GM12878 (cell line): ENCODE data around the gene USP35. TPM values are rescaled to one million over a fixed set of nuclear protein-coding genes. Genes with fewer than 3 reads are reported as not detected.
A peak's percentile ranks its signal among the peaks of the same experiment; 100 is the strongest.

ENCODE experiments used
- BHLHE40 ChIP-seq, 2 experiments: fragments of 450-650 bp in 1 of 2; IDR thresholded peaks; 2 replicates each; pipeline ENCODE4 v1.6.1; 2011 to 2017; ENCODE audit warnings: low read depth in 2 of 2, borderline replicate concordance in 1 of 2, improper control_type of control experiment in 1 of 2, low read length in 1 of 2, mild to moderate bottlenecking in 1 of 2
- ETV6 ChIP-seq, 2 experiments: fragments of 450-650 bp in 1 of 2; IDR thresholded peaks in 1 of 2; conservative IDR thresholded peaks in 1 of 2; 2 replicates each; pipeline ENCODE4 v1.6.1; 2014; ENCODE audit warnings: antibody characterized with exemption in 1 of 2, borderline replicate concordance in 1 of 2, low read depth in 1 of 2, mild to moderate bottlenecking in 1 of 2, moderate library complexity in 1 of 2
- GABPA ChIP-seq: IDR thresholded peaks from 2 replicates; pipeline ENCODE4 v1.6.1; 2014; ENCODE audit warnings: antibody characterized with exemption, low read depth, mild to moderate bottlenecking, inconsistent platforms
- GATAD2B ChIP-seq: fragments of 450-650 bp; conservative IDR thresholded peaks from 2 replicates; pipeline ENCODE4 v1.6.1; 2017; ENCODE audit warnings: low read depth, mild to moderate bottlenecking, moderate library complexity
- HDAC6 ChIP-seq: fragments of 200-600 bp; sonication (generic); IDR thresholded peaks from one replicate; pipeline ENCODE4 v1.8.0; 2017; ENCODE audit warnings: antibody characterized with exemption; ENCODE audit not compliant: unreplicated experiment
- IKZF2 ChIP-seq, 2 experiments: fragments of 450-650 bp; IDR thresholded peaks; 2 replicates each; pipeline ENCODE4 v1.6.1; 2017; ENCODE audit warnings: mild to moderate bottlenecking in 2 of 2, moderate library complexity in 2 of 2
- LARP7 ChIP-seq: fragments of 450-650 bp; IDR thresholded peaks from 2 replicates; pipeline ENCODE4 v1.6.1; 2017; ENCODE audit warnings: mild to moderate bottlenecking
- MTA2 ChIP-seq: fragments of 450-650 bp; IDR thresholded peaks from 2 replicates; pipeline ENCODE4 v1.6.1; 2016; ENCODE audit warnings: low read depth, mild to moderate bottlenecking, moderate library complexity
- NRF1 ChIP-seq: conservative IDR thresholded peaks from 2 replicates; pipeline ENCODE4 v1.6.1; 2011; ENCODE audit warnings: mild to moderate bottlenecking, low read depth, low read length, improper control_type of control experiment
- RBBP5 ChIP-seq: fragments of 200-600 bp; sonication (generic); conservative IDR thresholded peaks from 2 replicates; pipeline ENCODE4 v1.6.1; 2016
- SMAD5 ChIP-seq: IDR thresholded peaks from 2 replicates; pipeline ENCODE4 v1.6.1; 2016; ENCODE audit warnings: antibody characterized with exemption, low read depth
- SMC3 ChIP-seq: IDR thresholded peaks from 2 replicates; pipeline ENCODE4 v1.6.1; 2011; ENCODE audit warnings: low read length, improper control_type of control experiment, borderline replicate concordance
- TBL1XR1 ChIP-seq: IDR thresholded peaks from 2 replicates; pipeline ENCODE4 v1.6.1; 2012; ENCODE audit warnings: low read depth, low read length, improper control_type of control experiment
- ZNF24 ChIP-seq: fragments of 450-650 bp; IDR thresholded peaks from 2 replicates; pipeline ENCODE4 v1.6.1; 2017; ENCODE audit warnings: antibody characterized with exemption, mild to moderate bottlenecking
- polyA plus RNA-seq, 11 experiments: library from polyadenylated mRNA; depleted of rRNA in 4 of 11; unstranded in 6 of 11; stranded (reverse) in 5 of 11; fragments of >200 nt; fragmentation: Nextera tagmentation in 4 of 11; fragmentation: Illumina TruSeq in 1 of 11; extraction: Ambion mirVana in 4 of 11; extraction: Trizol in 1 of 11; gene quantifications; 1 replicate in 1 of 11; 2 replicates in 10 of 11; pipeline versions ENCODE4 v1.2.1 to v1.2.3, GENCODE V29; 2011 to 2016; ENCODE audit warnings: inconsistent platforms in 2 of 11, missing spikeins in 2 of 11, low read depth in 1 of 11
- total RNA-seq, 4 experiments: library from RNA; depleted of rRNA in 3 of 4; stranded (reverse); fragments of >200 nt in 3 of 4; fragmentation: Illumina TruSeq in 1 of 4; extraction: Trizol in 1 of 4; gene quantifications; 2 replicates each; pipeline versions ENCODE4 v1.2.1 to v1.2.3, GENCODE V29; 2013 to 2021
- TF ChIP-seq, protein P1 (sequence below): fragments of 450-650 bp; conservative IDR thresholded peaks from 2 replicates; pipeline ENCODE4 v1.6.1; 2017; ENCODE audit warnings: mild to moderate bottlenecking, moderate library complexity
- TF ChIP-seq, protein P2 (sequence below), 3 experiments: IDR thresholded peaks in 2 of 3; conservative IDR thresholded peaks in 1 of 3; 2 replicates each; pipeline ENCODE4 v1.5.1; 2011; ENCODE audit warnings: low read depth in 3 of 3, low read length in 3 of 3, mild to moderate bottlenecking in 3 of 3, control low read depth in 2 of 3, moderate library complexity in 2 of 3, inconsistent platforms in 1 of 3, mixed read lengths in 1 of 3; ENCODE audit not compliant: control insufficient read depth in 2 of 3, insufficient read depth in 1 of 3; ENCODE audit errors: extremely low read depth in 1 of 3
- TF ChIP-seq, protein P3 (sequence below): IDR thresholded peaks from 2 replicates; pipeline ENCODE4 v1.6.1; 2012; ENCODE audit warnings: improper control_type of control experiment, low read depth, low read length; ENCODE audit not compliant: insufficient replicate concordance

USP35 gene
- total and polyA plus RNA-seq, 10 of the 15 experiments (the other 5 are each of a cell fraction or from before 2014, with no cell fraction given), result 0.13 to 6.4 (median 3.1) TPM; not detected in 1

DNA sequence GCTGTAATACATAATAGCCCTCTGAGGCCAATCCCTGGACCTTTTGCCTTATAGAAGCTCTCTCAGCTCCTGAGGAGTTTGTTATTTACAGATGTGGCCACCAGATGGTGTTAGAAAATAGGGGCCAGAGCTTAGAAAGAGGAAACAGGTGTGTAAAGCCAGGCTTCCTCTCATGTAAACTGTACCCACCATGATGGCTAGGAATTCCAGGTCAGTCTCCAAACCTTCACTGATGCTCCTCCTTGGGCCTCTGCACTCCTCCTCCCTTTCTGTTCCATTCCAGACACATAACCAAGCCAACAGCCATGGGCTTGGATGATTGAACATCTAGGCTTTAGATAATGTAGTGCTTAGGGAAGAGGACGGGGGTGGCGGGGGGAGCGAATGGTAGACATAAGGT, 39.7 kb downstream of the USP35 start (continued):
- TF ChIP-seq, protein P1, sequence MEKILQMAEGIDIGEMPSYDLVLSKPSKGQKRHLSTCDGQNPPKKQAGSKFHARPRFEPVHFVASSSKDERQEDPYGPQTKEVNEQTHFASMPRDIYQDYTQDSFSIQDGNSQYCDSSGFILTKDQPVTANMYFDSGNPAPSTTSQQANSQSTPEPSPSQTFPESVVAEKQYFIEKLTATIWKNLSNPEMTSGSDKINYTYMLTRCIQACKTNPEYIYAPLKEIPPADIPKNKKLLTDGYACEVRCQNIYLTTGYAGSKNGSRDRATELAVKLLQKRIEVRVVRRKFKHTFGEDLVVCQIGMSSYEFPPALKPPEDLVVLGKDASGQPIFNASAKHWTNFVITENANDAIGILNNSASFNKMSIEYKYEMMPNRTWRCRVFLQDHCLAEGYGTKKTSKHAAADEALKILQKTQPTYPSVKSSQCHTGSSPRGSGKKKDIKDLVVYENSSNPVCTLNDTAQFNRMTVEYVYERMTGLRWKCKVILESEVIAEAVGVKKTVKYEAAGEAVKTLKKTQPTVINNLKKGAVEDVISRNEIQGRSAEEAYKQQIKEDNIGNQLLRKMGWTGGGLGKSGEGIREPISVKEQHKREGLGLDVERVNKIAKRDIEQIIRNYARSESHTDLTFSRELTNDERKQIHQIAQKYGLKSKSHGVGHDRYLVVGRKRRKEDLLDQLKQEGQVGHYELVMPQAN, result no peak
- TF ChIP-seq SMC3 (peak; percentile 87), GATAD2B (no peak), MTA2 (no peak), TBL1XR1 (no peak), HDAC6 (no peak), ZNF24 (no peak), ETV6 (conservative IDR thresholded peaks at IDR 0.05 in 1 of 2, IDR thresholded peaks at IDR 0.05 in 1 of 2; ENCODE audit: borderline replicate concordance in 1 of 2, low read depth in 1 of 2) (0 out of 4 replicates have a peak, but pooled peaks of 1 of the 2 experiments have one; percentile 32), IKZF2 (IDR thresholded peaks at IDR 0.05) (no peak), GABPA (no peak), SMAD5 (no peak), NRF1 (no peak), RBBP5 (no peak), BHLHE40 (IDR thresholded peaks at IDR 0.05; ENCODE audit: borderline replicate concordance in 1 of 2, low read depth in 2 of 2, low read length in 1 of 2) (no peak), LARP7 (no peak)
- TF ChIP-seq, protein P2, sequence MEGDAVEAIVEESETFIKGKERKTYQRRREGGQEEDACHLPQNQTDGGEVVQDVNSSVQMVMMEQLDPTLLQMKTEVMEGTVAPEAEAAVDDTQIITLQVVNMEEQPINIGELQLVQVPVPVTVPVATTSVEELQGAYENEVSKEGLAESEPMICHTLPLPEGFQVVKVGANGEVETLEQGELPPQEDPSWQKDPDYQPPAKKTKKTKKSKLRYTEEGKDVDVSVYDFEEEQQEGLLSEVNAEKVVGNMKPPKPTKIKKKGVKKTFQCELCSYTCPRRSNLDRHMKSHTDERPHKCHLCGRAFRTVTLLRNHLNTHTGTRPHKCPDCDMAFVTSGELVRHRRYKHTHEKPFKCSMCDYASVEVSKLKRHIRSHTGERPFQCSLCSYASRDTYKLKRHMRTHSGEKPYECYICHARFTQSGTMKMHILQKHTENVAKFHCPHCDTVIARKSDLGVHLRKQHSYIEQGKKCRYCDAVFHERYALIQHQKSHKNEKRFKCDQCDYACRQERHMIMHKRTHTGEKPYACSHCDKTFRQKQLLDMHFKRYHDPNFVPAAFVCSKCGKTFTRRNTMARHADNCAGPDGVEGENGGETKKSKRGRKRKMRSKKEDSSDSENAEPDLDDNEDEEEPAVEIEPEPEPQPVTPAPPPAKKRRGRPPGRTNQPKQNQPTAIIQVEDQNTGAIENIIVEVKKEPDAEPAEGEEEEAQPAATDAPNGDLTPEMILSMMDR (IDR thresholded peaks at IDR 0.05 in 2 of 3, conservative IDR thresholded peaks at IDR 0.05 in 1 of 3; ENCODE audit: control insufficient read depth in 2 of 3, extremely low read depth in 1 of 3, insufficient read depth in 1 of 3, low read depth in 3 of 3, low read length in 3 of 3), result peak; percentile 52 to 69 (median 64); a peak in 5 of 6 replicates
- TF ChIP-seq, protein P3, sequence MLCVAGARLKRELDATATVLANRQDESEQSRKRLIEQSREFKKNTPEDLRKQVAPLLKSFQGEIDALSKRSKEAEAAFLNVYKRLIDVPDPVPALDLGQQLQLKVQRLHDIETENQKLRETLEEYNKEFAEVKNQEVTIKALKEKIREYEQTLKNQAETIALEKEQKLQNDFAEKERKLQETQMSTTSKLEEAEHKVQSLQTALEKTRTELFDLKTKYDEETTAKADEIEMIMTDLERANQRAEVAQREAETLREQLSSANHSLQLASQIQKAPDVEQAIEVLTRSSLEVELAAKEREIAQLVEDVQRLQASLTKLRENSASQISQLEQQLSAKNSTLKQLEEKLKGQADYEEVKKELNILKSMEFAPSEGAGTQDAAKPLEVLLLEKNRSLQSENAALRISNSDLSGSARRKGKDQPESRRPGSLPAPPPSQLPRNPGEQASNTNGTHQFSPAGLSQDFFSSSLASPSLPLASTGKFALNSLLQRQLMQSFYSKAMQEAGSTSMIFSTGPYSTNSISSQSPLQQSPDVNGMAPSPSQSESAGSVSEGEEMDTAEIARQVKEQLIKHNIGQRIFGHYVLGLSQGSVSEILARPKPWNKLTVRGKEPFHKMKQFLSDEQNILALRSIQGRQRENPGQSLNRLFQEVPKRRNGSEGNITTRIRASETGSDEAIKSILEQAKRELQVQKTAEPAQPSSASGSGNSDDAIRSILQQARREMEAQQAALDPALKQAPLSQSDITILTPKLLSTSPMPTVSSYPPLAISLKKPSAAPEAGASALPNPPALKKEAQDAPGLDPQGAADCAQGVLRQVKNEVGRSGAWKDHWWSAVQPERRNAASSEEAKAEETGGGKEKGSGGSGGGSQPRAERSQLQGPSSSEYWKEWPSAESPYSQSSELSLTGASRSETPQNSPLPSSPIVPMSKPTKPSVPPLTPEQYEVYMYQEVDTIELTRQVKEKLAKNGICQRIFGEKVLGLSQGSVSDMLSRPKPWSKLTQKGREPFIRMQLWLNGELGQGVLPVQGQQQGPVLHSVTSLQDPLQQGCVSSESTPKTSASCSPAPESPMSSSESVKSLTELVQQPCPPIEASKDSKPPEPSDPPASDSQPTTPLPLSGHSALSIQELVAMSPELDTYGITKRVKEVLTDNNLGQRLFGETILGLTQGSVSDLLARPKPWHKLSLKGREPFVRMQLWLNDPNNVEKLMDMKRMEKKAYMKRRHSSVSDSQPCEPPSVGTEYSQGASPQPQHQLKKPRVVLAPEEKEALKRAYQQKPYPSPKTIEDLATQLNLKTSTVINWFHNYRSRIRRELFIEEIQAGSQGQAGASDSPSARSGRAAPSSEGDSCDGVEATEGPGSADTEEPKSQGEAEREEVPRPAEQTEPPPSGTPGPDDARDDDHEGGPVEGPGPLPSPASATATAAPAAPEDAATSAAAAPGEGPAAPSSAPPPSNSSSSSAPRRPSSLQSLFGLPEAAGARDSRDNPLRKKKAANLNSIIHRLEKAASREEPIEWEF, result peak; percentile 38
